Stimulated activated CD4-positive, alpha-beta T cell treated with anti-CD3 and anti-CD28 coated beads, Interleukin-12 subunit alpha, Interleukin-12 subunit beta, amount 100 ng/mL, for 4 hours (primary cell): Measurements from ENCODE around the gene LTB4R.

Experiments used
- DNase-seq: peaks from one replicate; pipeline ENCODE4 v3.0.0-alpha.2; 2020

The LTB4R gene

DNA sequence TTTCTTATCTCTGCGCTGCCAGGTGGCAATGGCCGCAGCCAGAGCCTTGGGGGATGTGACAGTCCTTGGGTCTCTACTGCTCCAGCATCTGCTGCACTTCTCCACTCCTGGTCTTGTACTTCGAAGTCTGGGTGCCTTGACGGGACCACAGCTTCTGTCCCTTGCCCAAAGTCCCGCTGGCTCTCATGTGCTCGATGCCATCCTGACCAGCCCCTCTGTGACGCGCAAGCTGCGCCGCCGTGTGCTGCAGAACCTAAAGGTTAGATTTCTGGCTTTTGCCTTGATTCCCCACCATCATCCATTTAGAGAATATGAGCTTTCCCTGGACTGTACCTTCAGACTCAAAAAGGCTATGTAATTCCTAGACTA is 7.3 kb upstream of the LTB4R start:
- no peak for DNase-seq

GRCh38 chr14:24307156-24307574 is 4.1 kb upstream of the LTB4R start:
- no peak for DNase-seq

GRCh38 chr14:24307575-24308341 is 3.5 kb upstream of the LTB4R start, which contains the start of gene CIDEB:
CIDEB (minus strand) TSS chr14:24307977; CDS start chr14:24307858, 119 bp downstream.
- DNase-seq = peak; percentile 51

DNA sequence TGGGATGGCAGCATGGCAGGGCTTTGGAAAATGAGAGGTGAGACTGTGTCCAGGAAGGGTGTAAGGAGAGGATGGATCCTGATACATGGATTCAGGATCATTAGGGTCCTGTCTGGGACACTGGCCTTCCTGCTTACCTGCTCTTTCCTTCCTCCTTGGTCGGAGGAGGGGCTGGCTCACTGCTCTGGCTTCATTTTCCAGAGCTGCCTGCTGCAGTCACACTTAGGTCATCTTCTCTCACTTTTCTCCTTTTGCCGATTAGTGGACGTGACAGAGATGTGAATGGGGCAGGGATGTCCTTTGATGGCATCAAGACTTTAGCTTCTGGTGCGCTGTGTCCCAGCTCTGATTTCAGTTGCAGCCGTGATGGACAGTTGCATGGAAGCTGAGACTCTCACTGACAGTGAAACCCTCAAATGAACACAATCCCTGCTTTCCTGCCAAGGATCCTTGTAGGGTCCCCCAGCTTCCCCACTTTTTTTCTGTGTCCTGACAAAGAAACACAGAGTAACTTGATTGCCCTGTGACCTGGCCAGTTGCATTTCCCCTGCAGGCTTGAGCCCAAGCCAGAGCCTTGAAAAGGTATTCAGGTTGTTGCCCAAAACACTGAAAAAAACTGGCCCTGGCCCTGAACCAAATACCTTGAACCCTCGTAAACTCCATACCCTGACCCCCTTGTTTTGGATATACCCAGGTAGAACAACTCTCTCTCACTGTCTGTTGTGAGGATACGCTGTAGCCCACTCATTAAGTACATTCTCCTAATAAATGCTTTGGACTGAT is 2.8 kb upstream of the LTB4R start:
- DNase-seq = no peak

DNA sequence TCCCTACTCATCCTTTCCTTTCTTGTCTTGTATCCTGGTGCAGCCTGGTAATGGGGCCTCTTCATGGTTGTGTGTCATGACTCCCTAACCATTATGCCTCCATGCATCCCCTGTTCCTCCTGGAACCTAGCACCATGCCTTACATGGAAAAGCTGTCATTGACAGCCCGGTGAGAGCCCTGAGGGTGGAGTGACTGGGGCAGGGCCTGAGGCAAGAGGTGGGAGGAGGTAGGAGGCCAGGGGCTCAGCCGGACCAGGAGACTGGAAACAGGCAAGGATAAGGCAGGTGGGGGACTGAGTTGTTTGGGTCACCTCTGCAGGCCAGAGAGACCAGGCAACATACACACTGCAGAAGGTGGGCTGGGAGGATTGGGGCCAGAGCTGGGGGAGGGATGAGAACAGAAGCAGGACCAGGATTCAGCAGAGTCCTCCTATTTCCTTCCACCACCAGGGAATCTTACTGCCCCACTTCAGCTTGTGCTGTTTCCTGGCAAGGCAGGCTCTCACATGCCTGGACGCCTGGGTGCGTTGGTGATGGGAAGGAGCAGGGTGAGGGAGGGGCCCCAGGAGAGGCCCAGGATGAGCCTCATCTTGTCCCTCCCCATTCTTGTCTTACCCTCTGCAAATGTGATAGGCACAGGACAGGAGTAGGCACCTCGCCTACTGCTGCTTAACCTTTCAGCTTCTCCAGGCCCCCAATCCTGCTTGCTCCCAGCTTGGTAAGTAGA is 1.6 kb upstream of the LTB4R start, which contains the start of gene LTB4R2:
Gene LTB4R2, plus strand, starts transcription at position 603 of the 727 bp plus-strand sequence. CDS start 525 bp downstream, outside the sequence.
- DNase-seq = no peak

DNA sequence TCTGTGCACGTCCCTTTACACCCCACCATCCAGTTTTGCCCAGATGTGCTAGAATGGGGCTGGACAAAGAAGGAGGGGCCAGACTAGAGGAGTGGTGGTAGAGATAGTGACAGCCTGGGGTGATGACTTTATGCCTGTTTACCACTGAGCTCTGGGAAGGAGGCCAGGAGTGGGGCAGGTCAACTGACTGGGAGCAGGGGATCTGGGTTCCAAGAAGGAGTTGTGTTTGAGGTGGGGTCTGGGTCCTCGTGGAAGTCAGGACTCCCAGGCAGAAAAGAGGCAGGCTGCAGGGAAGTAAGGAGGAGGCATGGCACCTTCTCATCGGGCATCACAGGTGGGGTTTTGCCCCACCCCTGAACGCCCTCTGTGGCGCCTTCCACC is 1.0 kb upstream of the LTB4R start:
- DNase-seq = no peak

DNA sequence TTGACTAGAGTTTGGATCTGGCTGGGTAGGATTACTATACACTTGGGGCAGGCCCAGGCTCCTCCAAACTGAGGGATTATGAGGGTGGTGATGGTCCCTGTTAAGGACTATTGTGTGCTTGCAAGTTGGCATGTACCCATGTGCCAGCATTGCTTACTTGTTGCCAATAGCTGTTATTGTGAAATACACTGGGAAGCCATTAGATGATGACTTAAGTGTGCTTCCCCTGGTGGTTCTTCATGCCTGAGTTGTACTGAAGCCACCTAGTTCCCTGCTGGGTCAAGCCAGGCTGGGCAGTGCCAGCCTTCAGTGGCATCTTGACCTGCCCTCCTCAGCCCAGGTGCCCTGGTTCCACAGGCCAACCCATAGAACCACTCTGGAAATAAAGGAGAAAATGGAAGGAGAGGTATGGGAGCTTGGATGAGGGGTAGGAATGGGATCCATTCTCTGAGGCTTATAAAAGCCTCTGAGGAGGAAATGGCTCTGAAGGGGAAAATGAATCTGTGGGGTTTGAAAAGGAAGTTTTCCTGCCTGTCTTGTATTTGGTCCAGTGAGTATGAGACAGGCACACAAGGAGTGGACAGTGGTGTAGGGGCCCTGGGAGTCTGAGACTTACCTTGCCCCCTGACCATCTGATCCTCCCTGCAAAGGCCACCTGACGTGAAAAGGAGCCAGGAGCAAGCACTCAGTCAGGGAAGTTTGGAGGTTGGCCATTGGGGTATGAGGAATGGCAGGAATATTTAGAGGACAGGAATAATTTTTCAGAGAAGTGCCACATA is 724 bp downstream of the LTB4R start:
- no peak for DNase-seq

DNA sequence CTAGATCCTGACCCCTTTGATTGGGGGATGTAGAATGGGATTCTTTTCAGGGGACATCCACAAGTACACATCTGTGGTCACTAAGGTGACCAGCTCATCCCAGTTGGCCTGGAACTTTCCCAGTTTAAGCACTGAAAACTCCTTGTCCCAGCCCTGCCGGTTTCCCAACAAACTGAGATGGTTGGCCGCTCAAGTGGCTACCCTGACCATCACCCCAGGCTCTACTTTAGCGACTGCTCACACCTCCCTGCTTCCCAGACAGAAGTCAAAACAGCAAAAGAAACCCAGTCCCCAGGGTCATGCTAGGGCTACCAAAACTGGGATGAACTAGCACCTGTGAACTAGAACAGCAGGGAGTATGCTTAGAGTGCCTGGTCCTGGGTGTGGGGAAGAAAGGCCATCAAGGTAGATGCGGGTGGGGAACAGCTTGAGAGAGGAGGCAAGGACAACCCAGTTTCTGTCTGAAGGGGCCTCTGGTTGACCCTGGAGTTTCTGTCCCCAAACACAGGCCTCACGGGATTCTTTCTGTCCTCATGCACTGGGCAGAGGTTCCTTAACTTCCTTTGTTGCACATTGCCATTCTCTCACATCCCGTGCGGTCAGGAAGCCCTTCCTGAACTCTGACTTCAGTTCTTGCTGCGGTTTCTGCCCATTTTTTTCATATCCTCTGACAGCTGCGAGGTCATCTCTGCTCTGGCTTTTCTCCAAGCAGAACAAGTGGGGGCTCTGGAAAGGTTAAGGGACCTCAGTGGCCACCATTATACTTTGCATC is 1.6 kb downstream of the LTB4R start:
- DNase-seq = no peak

DNA sequence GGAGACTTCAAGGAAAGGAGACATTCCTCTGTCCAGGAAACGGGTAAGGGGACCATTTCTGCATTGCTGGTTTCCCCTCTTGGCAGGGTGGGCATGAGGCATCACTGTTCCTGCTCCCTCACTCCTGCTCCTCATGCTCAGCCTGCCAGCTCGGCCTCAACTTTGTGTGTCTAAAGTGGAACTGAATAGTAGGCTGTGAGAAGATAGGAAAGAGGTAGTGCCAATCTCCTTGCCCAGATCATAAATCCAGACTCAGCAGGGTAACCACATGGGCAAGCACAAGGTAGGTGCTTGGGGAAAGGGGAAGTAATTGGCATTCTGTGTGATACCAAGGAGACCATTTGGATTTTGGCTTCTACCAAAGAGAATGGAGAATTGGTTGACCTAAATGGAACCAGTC is 2.6 kb downstream of the LTB4R start:
- no peak for DNase-seq

- no peak for DNase-seq
Observed at GRCh38 chr14:24314377-24315193, 3.3 kb downstream of the LTB4R start.

DNA sequence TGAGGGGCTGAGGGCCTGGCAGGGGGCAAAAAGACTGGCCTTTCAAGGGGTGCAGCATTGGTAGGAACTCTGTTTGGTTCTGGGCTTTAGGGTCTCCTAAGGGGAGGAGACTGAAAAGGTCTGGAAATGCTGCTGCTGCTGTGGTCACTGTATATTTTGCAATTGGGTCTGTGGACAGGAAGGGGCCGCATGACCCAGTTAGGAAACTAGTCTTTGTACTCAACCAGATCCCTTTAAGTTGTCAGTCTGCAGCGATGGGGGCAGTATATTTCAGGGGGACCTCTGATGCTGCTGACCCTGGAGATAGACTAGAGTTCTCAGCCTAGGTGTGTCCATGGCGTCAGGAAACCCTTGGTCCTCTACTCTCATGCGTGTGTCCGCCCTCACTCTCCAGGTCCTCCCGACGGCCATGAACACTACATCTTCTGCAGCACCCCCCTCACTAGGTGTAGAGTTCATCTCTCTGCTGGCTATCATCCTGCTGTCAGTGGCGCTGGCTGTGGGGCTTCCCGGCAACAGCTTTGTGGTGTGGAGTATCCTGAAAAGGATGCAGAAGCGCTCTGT is 4.0 kb downstream of the LTB4R start:
- no peak for DNase-seq

GRCh38 chr14:24315807-24316596 is 4.7 kb downstream of the LTB4R start:
- no peak for DNase-seq

DNA sequence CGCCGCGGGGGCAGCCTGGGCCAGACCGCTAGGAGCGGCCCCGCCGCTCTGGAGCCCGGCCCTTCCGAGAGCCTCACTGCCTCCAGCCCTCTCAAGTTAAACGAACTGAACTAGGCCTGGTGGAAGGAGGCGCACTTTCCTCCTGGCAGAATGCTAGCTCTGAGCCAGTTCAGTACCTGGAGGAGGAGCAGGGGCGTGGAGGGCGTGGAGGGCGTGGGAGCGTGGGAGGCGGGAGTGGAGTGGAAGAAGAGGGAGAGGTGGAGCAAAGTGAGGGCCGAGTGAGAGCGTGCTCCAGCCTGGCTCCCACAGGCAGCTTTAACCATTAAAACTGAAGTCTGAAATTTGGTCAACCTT is 5.3 kb downstream of the LTB4R start:
- no peak for DNase-seq

DNA sequence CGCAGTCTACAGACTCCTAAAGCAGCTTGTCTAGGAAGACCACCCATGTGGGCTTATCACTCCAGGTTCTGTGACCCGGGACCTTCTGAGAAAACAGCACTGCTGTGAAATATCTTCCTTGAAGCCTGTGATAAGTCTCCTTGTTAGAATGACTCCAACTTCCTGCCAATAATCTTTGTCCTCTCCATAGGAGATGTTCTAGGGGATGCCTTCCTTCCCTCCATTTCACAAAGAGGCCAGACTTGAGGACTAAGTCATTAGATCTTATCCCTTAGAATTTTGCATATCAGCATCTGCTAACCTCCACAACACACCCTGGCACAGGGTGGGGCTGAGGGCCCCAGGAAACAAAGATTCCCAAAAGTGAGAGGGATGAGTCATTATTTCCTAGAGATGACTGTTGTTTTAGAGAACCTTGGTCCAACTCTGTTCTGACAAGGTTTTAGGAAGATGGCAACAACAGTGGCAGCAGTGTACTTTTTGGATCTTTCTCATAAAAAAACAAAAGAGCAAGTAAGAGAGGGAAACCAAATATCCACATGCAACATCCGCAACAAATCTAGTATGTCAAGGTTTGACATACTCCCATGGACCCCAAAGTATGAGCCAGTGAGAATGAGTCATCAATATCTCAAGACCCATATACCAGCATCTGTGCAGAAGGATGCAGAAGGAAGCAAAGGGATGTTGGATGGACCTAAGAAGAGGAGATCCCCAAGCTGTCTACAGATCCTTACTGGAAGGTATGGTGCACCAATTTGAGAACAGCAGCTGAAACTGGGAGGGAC is 6.0 kb downstream of the LTB4R start:
- DNase-seq = no peak

- no peak for DNase-seq
Observed at GRCh38 chr14:24321212-24321975, 10.1 kb downstream of the LTB4R start.

DNA sequence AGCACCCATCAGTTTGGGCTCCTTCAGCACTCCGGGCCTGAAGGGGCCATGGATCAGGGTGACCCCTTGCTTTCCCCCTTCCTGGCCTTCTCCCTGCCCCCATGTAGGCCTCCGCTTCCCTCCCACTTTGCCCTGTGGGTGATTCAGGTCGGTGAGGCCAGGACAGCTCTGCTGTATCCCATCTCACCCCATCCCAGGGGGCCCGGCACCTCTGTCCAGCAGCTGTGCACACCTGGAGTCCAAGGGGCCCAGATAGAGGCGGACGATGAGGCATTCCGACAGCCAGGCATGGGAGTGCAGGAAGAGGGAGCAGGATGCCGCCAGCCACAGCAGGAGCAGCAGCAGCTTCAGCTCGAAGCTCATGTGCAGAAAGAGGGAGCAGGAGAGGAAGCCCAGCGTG is 11.4 kb downstream of the LTB4R start:
- DNase-seq = no peak

- no peak for DNase-seq
Observed at GRCh38 chr14:24323341-24323740, 12.0 kb downstream of the LTB4R start.

DNA sequence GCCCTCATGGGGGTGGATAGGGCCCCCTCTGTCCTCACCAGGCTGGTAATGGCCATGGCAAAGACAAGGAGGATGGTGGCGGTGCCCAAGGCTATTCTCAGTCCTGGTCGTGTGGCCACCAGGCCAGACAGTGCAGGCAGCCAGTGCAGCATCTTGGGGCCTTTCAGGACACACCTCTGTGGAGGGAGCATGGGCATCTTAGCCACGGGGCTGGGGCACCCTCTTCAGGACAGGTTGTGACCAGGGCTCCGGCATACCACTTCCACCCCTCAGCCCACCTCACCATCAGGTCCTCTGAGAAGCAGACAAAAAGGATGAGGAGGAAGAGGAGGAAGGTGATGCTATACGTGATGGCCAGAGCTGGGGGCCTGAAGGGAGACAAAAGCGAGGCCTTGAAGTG is 12.7 kb downstream of the LTB4R start:
- DNase-seq = no peak
